Mononuclear cell (primary cell): Measurements from ENCODE around the gene SLC25A26. TPM values are rescaled to one million over a fixed set of nuclear protein-coding genes. Genes with fewer than 3 reads are reported as not detected.
"Not testable (repeated sequence)": the region's sequence is repeated elsewhere in the genome, so short reads cannot be mapped to it uniquely, and the experiment has no call there.

Source experiments
- H3K27me3 ChIP-seq: 2 replicates; pipeline ENCODE4 v1.6.0; 2011; ENCODE audit warnings: low read length, control low read depth; ENCODE audit not compliant: insufficient read depth
- H3K4me1 ChIP-seq: 2 replicates; pipeline ENCODE4 v1.5.1; 2011; ENCODE audit warnings: mild to moderate bottlenecking, low read length, control low read depth; ENCODE audit not compliant: insufficient read depth
- H3K4me3 ChIP-seq: 2 replicates; pipeline ENCODE4 v1.5.1; 2011; ENCODE audit warnings: mild to moderate bottlenecking, low read length, moderate library complexity
- H3K9me3 ChIP-seq: 2 replicates; pipeline ENCODE4 v1.5.1; 2011; ENCODE audit warnings: low read depth, mild to moderate bottlenecking, control low read depth, low read length
- total RNA-seq: library from RNA; depleted of rRNA; stranded (reverse); fragments of >200 nt; gene quantifications from one replicate; pipeline ENCODE4 v1.2.3, GENCODE V29; 2012

SLC25A26 gene
- total RNA-seq, 1 donor: 30.5 TPM

DNA sequence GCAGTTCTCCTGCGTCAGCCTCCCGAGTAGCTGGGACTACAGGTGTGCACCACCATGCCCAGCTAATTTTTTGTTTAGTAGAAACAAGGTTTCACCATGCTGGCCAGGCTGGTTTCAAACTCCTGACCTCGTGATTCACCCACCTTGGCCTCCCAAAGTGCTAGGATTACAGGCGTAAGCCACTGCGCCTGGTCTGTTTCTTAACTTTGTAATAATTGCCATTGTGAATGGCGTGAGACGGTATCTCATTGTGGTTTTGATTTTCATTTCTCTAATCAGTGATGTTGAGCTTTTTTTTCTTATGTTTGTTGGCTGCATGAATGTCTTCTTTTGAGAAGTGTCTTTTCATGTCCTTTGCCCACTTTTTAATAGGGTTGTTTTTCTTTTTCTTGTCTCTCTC lies 85.3 kb downstream of the SLC25A26 start:
- H3K9me3 ChIP-seq, H3K4me3 ChIP-seq, H3K27me3 ChIP-seq: not testable (repeated sequence)
- peaks cover 28% of the 10 kb centered on the region for H3K4me1 ChIP-seq

DNA sequence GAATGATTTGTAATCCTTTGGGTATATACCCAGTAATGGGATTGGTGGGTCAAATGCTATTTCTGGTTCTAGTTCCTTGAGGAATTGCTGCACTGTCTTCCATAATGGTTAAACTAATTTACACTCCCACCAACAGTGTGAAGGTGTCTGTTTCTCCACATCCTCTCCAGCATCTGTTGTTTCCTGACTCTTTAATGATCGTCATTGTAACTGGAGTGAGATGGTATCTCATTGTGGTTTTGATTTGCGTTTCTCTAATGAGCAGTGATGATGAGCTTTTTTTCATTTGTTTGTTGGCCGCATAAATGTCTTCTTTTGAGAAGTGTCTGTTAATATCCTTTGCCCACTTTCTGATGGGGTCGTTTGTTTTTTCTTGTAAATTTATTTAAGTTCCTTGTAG lies 86.2 kb downstream of the SLC25A26 start:
- H3K9me3 ChIP-seq, H3K27me3 ChIP-seq, H3K4me3 ChIP-seq: not testable (repeated sequence)
- peaks cover 23% of the 10 kb centered on the region for H3K4me1 ChIP-seq

- no peaks in the 10 kb centered on the region for H3K9me3 ChIP-seq
- no peaks in the 10 kb centered on the region for H3K4me1 ChIP-seq
- H3K4me3 ChIP-seq: no peak overlapping the region
- H3K27me3 ChIP-seq: no peaks in the 10 kb centered on the region
Observed at GRCh38 chr3:66312039-66312438, 91.2 kb downstream of the SLC25A26 start.

GRCh38 chr3:66314455-66314854 lies 93.7 kb downstream of the SLC25A26 start:
- Histone ChIP-seq H3K4me3 (no peak overlapping the region), H3K4me1 (no peaks in the 10 kb centered on the region), H3K27me3 (no peaks in the 10 kb centered on the region), H3K9me3 (no peaks in the 10 kb centered on the region)

DNA sequence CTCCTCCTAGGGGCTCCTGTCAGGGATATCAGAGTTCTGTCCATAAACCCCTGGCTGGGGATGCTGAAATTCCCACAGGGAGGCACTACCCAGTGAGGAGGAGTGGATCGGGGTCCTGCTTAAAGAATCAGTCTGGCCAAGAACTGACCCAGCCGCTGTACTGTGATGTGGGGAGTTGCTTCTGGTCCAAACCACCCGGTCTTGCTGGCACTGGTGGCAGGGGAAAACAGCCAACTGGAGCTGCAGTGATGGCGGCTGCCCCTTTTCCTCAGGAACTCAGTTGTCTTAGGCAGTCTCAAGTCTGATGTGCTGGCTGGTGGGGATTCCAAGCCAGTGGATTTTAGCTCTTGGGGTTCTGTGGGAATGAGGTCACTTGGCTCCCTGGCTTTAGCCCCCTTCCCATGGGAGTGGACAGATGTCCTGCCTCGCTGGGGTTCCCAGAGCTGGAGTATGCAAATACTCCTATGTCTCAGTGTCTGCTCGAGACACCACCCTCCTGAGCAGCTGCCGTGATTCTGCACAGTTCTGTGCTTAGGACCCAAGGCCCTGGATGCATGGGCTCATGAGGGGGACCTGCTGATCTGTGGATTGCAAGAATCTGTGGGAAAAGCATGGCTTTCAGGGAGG lies 97.1 kb downstream of the SLC25A26 start:
- no peaks in the 10 kb centered on the region for H3K4me1 ChIP-seq
- no peaks in the 10 kb centered on the region for H3K9me3 ChIP-seq
- no peaks in the 10 kb centered on the region for H3K27me3 ChIP-seq
- H3K4me3 ChIP-seq: no peak overlapping the region

- Histone ChIP-seq H3K9me3 (no peaks in the 10 kb centered on the region), H3K4me3 (no peak overlapping the region), H3K27me3 (no peaks in the 10 kb centered on the region), H3K4me1 (no peaks in the 10 kb centered on the region)
Observed at GRCh38 chr3:66320390-66320789, 99.6 kb downstream of the SLC25A26 start.

- Histone ChIP-seq H3K9me3 (no peaks in the 10 kb centered on the region), H3K4me1 (no peaks in the 10 kb centered on the region), H3K27me3 (no peaks in the 10 kb centered on the region), H3K4me3 (no peak overlapping the region)
Observed at GRCh38 chr3:66322436-66322835, 101.6 kb downstream of the SLC25A26 start.

DNA sequence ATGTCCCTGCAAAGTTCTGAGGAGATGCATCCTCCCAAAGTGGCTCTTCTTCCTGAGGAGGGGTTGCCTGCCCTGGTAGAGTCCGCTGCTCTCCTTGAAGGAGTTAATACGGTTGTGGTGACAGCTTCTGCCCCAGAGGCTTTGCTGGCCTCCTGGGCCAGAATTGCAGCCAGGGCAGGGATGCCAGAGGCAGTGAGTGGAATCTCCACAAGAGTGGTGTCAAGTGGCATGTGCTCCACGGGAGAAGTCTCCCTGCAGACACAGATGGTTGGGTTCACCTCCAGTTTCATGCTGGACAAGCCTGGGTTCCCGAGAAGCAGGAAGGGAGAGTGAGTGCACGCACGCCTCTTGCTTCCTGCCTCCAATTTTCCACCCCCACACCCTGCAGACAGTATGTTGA lies 105.5 kb downstream of the SLC25A26 start:
- Histone ChIP-seq H3K9me3 (no peaks in the 10 kb centered on the region), H3K4me3 (no peak overlapping the region), H3K4me1 (no peaks in the 10 kb centered on the region), H3K27me3 (no peaks in the 10 kb centered on the region)

- Histone ChIP-seq H3K9me3 (no peaks in the 10 kb centered on the region), H3K4me1 (no peaks in the 10 kb centered on the region), H3K27me3 (no peaks in the 10 kb centered on the region), H3K4me3 (no peak overlapping the region)
Observed at GRCh38 chr3:66335671-66336070, 114.9 kb downstream of the SLC25A26 start.

DNA sequence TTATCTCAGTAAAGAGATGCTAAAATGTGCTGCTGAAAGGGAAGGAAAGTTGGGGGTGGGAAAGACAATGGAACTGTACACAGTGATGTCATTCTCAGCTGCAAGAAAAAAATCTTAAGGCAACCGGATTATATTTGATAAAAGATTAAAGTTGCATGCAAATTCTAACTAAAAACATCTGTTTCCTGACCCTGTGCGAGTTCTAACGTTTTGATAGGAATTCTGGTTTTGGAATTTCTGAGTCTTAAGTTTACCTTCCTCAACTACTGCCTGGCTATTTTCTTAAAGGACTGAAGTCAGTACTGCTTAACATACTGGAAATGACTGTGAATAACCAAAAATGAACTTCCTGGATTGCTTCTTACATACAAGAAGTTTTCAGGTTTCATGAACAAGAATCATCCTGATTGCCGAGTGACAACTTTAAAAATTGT lies 115.5 kb downstream of the SLC25A26 start:
- Histone ChIP-seq H3K4me1 (no peaks in the 10 kb centered on the region), H3K27me3 (no peaks in the 10 kb centered on the region), H3K4me3 (no peak overlapping the region), H3K9me3 (no peaks in the 10 kb centered on the region)

GRCh38 chr3:66338927-66339326 lies 118.1 kb downstream of the SLC25A26 start:
- Histone ChIP-seq H3K27me3 (no peaks in the 10 kb centered on the region), H3K4me1 (no peaks in the 10 kb centered on the region), H3K4me3 (no peak overlapping the region), H3K9me3 (no peaks in the 10 kb centered on the region)

DNA sequence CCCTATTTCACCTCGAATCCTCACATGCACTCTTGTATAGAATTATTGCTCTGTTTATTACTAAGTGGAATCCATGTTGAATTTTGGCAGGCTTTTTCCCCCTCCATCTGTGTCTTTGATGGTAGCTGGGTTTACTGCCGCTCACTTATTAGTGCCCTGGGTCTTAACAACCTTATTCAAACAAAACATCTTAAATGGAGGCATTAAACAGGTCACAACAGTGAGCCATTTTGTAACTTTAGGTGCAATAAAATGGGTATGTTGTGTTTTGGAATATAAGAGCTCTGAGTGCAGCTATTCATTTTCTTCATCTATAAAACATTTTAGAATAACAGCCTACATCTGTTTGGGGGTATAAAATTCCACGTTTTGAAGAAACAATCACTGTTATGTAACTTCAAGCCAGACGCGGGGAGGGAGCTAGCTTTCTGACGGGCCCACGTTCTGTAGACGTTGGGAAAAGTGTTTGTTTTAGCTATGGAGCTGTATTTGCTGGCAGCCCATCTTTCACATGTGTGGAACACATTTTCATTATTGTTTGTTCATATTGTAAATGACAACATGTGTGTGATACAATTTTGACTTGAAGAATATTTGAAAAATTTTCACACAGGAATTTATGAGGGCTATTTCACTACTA lies 122.0 kb downstream of the SLC25A26 start:
- H3K4me3 ChIP-seq: no peak overlapping the region
- no peaks in the 10 kb centered on the region for H3K27me3 ChIP-seq
- H3K4me1 ChIP-seq: no peaks in the 10 kb centered on the region
- H3K9me3 ChIP-seq: no peaks in the 10 kb centered on the region

- no peak overlapping the region for H3K4me3 ChIP-seq
- no peaks in the 10 kb centered on the region for H3K4me1 ChIP-seq
- no peaks in the 10 kb centered on the region for H3K9me3 ChIP-seq
- no peaks in the 10 kb centered on the region for H3K27me3 ChIP-seq
Observed at GRCh38 chr3:66344391-66344811, 123.6 kb downstream of the SLC25A26 start.

GRCh38 chr3:66344848-66345578 lies 124.2 kb downstream of the SLC25A26 start:
- Histone ChIP-seq H3K9me3 (no peaks in the 10 kb centered on the region), H3K4me1 (no peaks in the 10 kb centered on the region), H3K4me3 (no peak overlapping the region), H3K27me3 (no peaks in the 10 kb centered on the region)

- no peaks in the 10 kb centered on the region for H3K27me3 ChIP-seq
- no peaks in the 10 kb centered on the region for H3K4me1 ChIP-seq
- H3K4me3 ChIP-seq: no peak overlapping the region
- H3K9me3 ChIP-seq: no peaks in the 10 kb centered on the region
Observed at GRCh38 chr3:66348704-66349103, 127.9 kb downstream of the SLC25A26 start.
